Measurements from ENCODE around the gene CC2D1A.
"Not testable (repeated sequence)": the region's sequence is repeated elsewhere in the genome, so short reads cannot be mapped to it uniquely, and the experiment has no call there.

Gene CC2D1A

GRCh38 chr19:13965926-13966683 is 60.1 kb downstream of the CC2D1A start:
- DNase-seq (ENCODE audit: extremely low read depth, low read depth) = no peak
- TF ChIP-seq CTCF (IDR thresholded peaks at IDR 0.05; ENCODE audit: low read depth, low read length, missing control alignments) = no peak
- no peak overlapping the region for H3K4me3 ChIP-seq (replicated peaks; ENCODE audit: low read depth, low read length)

GRCh38 chr19:13966684-13967128 is 60.7 kb downstream of the CC2D1A start:
- no peak for TF ChIP-seq CTCF (IDR thresholded peaks at IDR 0.05; ENCODE audit: low read depth, low read length, missing control alignments)
- no peak for DNase-seq (ENCODE audit: extremely low read depth, low read depth)
- H3K4me3 ChIP-seq (replicated peaks; ENCODE audit: low read depth, low read length) = no peak overlapping the region

- not testable (repeated sequence) for H3K4me3 ChIP-seq (replicated peaks; ENCODE audit: low read depth, low read length); DNase-seq (ENCODE audit: extremely low read depth, low read depth)
These were observed 61.2 kb downstream of the CC2D1A start for GRCh38 chr19:13967206-13967605.

- H3K4me3 ChIP-seq (replicated peaks; ENCODE audit: low read depth, low read length) = no peak overlapping the region
- TF ChIP-seq CTCF (IDR thresholded peaks at IDR 0.05; ENCODE audit: low read depth, low read length, missing control alignments) = no peak
- no peak for DNase-seq (ENCODE audit: extremely low read depth, low read depth)
These were observed 62.5 kb downstream of the CC2D1A start for GRCh38 chr19:13968383-13968935.

GRCh38 chr19:13968999-13969398 is 63.0 kb downstream of the CC2D1A start:
- no peak overlapping the region for H3K4me3 ChIP-seq (replicated peaks; ENCODE audit: low read depth, low read length)
- no peak for DNase-seq (ENCODE audit: extremely low read depth, low read depth)
- TF ChIP-seq CTCF (IDR thresholded peaks at IDR 0.05; ENCODE audit: low read depth, low read length, missing control alignments) = no peak

GRCh38 chr19:13969897-13970296 is 63.9 kb downstream of the CC2D1A start:
- no peak for DNase-seq (ENCODE audit: extremely low read depth, low read depth)
- TF ChIP-seq CTCF (IDR thresholded peaks at IDR 0.05; ENCODE audit: low read depth, low read length, missing control alignments) = no peak
- no peak overlapping the region for H3K4me3 ChIP-seq (replicated peaks; ENCODE audit: low read depth, low read length)

- H3K4me3 ChIP-seq (replicated peaks; ENCODE audit: low read depth, low read length); DNase-seq (ENCODE audit: extremely low read depth, low read depth): not testable (repeated sequence)
These were observed 65.9 kb downstream of the CC2D1A start for GRCh38 chr19:13971868-13972267.
